22Rv1 (cell line): ENCODE data around the gene RASSF8.

Source experiments
- H3K27ac ChIP-seq: fragments of 450-650 bp; 2 replicates; pipeline ENCODE4 v1.5.1; 2017
- CTCF ChIP-seq: fragments of 450-650 bp; IDR thresholded peaks from 2 replicates; pipeline ENCODE4 v1.5.1; 2017; ENCODE audit warnings: mild to moderate bottlenecking
- ZFX ChIP-seq: fragments of 450-650 bp; IDR thresholded peaks from 2 replicates; pipeline ENCODE4 v1.6.1; 2017; ENCODE audit warnings: antibody characterized with exemption, borderline replicate concordance

Gene RASSF8

GRCh38 chr12:26058818-26059217 lies 100.3 kb downstream of the RASSF8 start:
- no peak for TF ChIP-seq CTCF
- no peak for TF ChIP-seq ZFX

GRCh38 chr12:26062006-26062405 lies 103.5 kb downstream of the RASSF8 start:
- no peak overlapping the region for H3K27ac ChIP-seq
- TF ChIP-seq CTCF (no peak), ZFX (no peak)

More at GRCh38 chr12:26058818-26059217, 100.3 kb downstream of the RASSF8 start:
- no peak overlapping the region for H3K27ac ChIP-seq

- no peak for TF ChIP-seq CTCF
- no peak for TF ChIP-seq ZFX
- H3K27ac ChIP-seq = no peak overlapping the region
Measured at GRCh38 chr12:26062566-26062965, 104.1 kb downstream of the RASSF8 start.

GRCh38 chr12:26065451-26065850 lies 107.0 kb downstream of the RASSF8 start:
- TF ChIP-seq CTCF (no peak), ZFX (no peak)
- H3K27ac ChIP-seq = no peak overlapping the region

- TF ChIP-seq CTCF (no peak), ZFX (no peak)
- no peak overlapping the region for H3K27ac ChIP-seq
Measured at GRCh38 chr12:26068503-26068902, 110.0 kb downstream of the RASSF8 start.

- TF ChIP-seq ZFX (no peak), CTCF (no peak)
- H3K27ac ChIP-seq = no peak overlapping the region
Measured at GRCh38 chr12:26069796-26070195, 111.3 kb downstream of the RASSF8 start.

GRCh38 chr12:26077915-26078702 lies 119.6 kb downstream of the RASSF8 start:
- no peak overlapping the region for H3K27ac ChIP-seq
- TF ChIP-seq ZFX (no peak), CTCF (no peak)
